Endometrium (tissue), 2 donors: ENCODE data around the gene PDE1A.

Experiments
- FAIRE-seq: peaks from 2 replicates; lab custom pipeline; 2012; peaks lifted over from hg19 to GRCh38; lab: Jason Lieb, UNC
- donor health status: control.
- donor health status: control.

Gene PDE1A

DNA sequence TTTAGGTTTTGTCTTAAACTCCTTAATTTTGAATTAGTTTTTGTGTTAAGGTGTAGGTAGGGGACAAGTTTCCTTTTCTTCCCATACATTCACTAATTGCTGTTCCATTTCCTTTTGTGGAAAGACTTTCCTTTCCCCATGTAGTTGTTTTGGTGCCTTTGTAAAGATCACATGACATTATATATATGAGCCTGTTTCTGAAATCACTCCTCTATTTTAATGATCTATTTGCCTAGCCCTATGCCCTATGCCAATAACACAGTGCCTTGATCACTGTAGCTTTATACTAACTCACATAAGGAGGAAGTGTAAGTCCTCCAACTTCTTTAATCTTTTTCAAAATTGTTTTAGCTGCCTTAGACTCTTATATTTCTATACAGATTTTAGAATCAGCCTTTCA, 229.3 kb downstream of the PDE1A start:
- FAIRE-seq: no peak

DNA sequence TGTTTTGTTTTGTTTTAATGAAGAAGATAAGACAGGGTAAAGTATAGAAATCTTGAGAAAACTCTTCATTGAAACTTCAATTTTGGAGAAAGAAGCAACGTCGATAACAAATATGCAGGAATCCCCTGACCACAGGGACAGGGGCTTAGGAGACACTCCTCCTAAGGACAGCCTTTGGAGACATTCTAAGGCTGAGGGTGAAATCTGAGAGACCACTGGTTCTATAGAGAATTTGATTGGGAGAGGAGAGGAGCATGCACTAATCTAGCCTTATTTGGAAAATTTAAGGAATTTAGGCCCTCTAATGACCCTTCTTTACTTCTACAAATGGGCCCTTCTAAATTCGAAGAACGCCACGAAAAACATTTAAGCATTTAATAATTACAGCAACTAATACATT, 233.5 kb downstream of the PDE1A start:
- no peak for FAIRE-seq

DNA sequence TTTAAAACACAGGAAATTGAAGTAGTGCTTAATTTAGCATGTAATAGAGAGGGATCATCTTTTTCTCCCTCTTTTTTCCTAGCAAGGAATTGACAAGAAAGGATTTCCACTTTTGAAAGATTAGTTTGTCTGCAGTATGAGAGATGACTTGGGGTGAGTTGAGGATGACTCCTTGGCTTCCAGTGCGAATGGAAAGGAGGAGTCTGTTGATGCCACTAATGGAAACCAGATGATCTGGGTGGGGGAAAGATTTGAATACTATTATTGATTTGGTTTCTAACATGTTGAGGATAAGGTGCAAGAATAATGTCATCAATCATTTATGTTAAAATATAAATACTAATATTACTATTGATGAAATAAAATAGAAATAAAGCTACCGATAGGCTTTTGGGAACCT, 235.8 kb downstream of the PDE1A start:
- no peak for FAIRE-seq

DNA sequence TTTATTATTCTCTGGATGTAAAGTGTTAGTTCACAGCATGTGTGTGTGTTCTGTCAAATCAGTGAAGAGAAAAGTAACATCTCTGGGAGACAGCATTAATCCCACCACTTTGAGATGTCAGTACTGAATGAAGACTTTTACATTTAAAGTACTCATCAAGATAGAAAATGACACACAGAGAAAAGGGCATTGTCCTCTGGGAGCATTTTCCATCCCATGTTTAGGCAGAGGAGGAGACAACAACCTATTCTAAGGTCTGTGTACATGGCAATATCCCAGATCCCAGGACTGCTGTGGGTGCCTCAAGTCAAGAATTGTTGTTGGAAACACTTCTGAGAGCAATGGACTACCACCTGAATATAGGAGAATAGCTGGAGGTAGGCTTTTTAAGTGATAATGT, 239.7 kb downstream of the PDE1A start:
- no peak for FAIRE-seq

DNA sequence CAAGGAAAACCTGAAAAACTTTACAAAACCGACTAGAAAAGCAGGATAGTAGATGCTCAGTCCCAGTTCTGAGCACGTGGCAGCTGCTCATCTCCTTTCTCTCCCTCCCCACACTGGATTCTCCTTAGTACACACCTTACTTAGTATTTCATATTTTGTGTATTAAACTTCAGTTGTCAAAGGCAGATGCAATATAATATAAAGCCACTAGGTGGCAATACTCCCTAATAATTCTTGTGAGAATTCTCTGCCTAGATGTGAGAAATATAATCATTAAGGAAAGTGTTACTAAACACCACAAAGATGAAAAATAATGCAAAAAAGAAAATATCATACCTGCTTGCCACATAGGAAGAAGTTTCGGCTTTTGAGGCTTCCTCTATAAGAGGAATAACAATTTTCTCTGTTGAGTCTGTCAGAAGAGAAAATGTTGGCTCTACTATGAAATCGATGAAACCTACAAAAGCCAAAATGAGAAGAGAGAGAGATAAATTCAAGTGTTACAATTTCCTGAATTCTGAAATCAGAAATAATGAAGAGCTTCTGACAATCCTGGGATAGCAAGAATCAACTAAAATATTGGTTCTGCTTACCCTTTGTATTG, 240.6 kb downstream of the PDE1A start:
- FAIRE-seq: peak; percentile 91

DNA sequence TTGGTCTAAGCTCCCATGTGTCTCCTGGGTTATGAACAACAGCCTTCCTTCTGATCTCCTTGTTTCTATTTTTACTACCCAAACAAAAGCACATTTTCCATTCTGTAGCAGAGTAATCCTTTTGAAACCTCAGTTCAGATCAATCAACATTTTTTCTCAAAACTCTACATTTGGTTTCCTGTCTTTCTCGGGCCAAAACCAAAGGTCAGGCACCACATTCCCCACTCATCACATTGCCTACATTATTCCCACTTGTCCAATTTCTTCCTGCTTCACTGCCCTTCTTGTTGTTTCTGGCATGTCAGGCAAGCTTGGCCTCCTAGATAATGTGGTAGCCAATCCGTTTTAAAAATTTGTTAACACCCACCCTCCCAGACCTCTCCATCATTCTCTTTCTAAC, 244.4 kb downstream of the PDE1A start:
- no peak for FAIRE-seq

DNA sequence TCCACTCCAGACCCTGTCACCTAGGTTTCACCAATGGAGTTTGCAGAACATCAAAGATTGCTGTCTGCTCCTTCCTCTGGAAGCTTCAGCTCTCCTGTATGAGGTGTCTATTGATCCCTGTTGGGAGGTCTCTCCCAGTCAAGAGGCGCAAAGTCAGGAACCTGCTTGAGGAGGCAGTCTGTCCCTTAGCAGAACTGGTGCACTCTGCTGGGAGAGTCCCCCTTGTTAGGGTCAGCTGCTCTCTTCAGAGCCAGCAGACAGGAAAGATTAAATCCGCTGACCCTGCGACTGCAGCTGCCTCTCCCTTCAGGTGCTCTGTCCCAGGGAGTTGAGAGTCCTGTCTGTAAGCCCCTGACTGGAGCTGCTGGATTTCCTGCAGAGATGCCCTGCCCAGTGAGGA, 245.5 kb downstream of the PDE1A start:
- no peak for FAIRE-seq

DNA sequence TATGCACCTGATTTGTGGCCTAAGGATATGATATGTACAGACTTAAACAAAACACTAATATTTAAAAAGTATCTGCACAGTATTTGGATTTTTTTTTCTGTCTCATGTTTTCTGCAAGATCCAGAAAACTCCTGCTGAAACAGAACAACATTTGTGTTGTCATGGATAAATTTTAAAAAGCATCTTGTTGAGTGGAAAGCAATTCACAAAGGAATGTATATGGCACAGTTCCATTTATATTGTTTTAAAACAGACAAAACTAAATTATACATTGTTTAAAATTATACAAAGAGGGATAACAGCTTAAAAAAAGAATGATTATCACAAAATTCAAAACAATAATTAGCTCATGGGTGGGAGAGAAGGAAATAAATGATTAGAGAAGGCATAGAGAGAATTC, 247.7 kb downstream of the PDE1A start:
- no peak for FAIRE-seq

DNA sequence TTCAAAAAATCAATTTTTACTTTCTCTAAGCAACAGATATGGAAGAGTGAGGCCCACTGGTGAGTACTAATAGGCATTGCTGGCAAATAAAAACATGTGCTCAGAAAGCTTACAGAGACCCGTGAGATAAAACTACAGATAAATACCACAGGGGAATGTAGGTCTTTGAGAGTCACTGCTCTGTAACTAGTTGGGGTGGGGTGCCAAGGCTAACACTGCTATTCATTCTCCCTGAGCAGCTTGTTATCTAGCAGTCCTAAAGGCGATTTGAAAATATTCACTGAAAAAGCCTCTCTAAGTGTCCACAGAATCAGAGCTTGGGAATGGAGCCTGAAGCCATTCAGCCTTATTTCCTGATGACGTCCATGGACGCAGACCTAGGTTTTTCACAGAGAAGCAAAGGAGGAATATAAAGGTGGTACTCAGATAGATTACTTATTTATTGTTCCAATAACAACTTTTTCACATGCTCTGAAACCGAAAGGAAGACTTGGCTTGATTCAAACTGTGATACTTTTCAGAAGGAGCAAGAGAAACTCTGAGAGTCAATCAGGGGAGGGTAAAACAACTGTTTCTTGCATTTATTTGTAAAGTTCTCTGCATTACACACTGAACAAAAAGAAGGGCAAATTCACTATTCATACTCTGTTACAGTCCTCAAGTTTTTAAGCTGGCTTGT, 252.8 kb downstream of the PDE1A start:
- FAIRE-seq: no peak

DNA sequence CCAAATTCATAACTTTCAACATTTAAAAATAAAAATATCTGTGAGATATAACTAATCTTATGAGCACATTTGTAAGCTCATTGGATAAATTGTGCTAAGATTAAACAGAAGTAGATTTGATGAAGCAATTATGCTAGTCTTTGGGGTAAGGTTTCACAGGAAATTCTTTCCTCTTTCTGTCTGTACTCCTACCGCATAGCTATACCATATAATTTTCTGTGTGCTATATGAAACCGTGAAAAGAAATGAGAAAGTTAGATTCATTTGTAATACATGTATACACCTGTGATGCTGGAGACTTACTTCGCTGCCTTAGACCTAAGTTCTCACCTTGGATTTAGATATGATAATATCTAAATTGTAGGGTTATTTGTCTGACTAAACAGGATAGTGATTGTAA, 256.5 kb downstream of the PDE1A start:
- FAIRE-seq: no peak

DNA sequence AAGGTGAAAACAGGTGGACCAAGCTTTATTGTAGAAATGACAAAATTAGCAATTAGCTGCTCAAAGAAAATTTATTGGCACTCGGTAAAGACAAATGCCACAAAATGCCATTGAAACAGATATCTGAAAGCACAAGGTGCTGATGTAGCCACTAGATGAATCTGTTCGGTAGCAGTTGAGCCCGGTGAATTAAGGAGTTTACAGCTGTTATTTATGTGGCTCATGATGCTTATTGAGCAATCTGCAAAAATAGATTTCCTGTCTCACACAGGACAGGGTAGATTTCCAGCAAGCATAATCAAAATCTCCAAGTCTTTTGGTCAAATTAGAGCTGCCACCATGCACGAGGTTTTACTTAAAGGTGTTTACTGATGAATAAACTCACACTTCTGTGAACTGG, 259.0 kb downstream of the PDE1A start:
- FAIRE-seq: no peak

DNA sequence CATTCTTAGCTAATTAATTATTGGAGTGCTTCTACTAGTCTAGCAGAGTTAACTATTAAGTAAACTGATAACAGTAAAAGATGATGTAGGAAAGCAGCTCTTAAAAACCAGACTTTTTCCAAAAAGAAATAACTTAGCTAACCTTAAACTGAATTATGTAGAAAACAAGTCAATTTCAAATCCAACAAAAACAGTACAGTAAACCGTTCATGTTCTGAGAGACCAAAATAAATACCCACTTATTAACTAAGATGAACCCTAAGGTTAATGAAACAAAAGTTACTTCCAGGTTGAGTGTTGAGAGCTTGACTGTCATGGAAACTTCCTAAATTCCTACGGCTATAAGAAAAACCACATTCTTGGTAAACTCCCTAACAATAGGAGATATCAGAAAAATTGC, 260.0 kb downstream of the PDE1A start:
- no peak for FAIRE-seq

DNA sequence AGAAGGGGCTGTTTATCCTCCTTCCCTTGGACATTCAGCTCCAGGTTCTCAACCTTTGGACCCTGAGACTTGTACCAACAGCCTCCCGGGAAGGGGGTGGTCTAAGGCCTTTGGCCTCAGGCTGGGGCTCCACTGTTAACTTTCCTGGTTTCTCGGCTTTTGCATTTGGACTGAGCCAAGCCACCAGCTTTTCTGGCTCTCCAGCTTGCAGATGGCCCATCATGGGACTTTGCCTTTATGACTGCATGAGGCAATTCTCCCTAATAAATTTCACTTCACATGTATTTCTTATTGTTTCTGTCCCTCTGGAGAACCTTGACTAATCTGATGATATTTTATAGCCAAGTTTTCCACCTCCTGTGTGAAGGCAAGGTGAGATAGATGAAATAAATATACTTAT, 260.4 kb downstream of the PDE1A start:
- no peak for FAIRE-seq

DNA sequence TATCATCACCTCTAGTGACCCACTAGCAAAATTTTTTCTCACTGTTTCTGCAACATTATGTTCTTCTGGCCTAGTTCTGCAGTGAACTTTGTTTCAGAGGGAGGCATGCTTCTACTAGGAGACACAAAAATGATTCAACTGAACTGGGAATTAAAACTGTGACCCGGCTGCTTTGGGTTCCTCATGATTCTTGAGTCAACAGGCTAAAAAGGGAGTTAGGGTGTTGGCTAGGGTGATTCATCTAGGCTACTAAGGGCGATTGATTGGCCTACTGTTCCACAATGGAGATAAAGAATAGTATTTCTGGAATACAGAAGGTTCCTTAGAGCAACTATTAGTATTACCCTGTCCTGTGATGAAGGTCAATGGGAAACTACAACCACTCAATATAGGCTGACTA, 261.6 kb downstream of the PDE1A start:
- FAIRE-seq: no peak

DNA sequence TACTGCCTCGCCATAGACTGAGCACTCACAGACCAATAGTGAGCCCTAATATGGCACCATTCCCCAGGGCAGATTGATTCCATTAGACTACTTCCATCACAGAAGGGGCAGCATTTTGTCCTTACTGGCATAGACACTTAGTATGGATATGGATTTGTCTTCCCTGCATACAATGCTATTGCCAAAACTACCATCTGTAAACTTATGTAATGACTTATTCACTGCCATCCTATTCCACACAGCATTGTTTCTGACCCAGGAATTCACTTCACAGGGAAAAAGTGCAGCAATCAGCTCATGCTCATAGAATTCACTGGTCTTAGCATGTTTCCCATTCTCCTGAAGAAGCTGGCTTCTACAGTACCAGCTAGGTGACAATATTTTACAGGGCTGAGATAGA, 262.1 kb downstream of the PDE1A start:
- no peak for FAIRE-seq

DNA sequence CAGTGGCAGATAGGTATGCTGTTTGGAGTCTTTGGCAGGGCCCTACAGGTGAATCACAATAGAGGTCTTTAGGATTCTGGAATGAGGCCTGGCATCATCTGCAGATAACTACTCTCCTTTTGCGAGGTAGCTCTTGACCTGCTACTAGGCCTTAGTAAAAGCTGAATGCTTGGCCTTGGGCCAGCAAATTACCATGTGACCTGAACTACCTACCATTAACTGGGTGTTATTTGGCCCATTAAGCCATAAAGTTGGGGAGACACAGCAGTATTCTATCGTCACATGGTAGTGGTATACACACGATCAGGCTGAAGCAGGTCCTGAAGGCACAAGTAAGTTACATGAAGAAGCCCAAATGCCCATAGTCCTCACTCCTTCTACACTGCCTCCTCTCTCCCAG, 263.0 kb downstream of the PDE1A start:
- no peak for FAIRE-seq

DNA sequence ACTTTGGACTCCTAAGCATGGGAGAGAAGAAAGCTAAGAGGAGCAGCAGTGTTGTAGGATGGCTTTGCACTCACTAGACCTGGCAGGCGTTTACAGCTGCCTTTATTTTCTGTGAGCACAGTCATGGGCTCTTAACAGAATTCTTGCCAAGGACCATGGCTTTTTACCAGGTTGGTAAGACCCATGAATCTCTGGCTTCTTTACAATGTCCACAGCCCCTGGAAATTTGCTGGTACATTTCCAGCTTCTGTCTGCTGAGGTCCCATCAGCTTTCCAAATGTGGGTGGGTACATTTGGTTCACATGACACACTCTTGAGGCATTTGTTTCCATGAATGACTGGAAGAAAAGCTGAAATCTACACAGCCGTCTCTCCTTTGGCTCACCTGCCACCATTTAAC, 278.5 kb downstream of the PDE1A start:
- no peak for FAIRE-seq

DNA sequence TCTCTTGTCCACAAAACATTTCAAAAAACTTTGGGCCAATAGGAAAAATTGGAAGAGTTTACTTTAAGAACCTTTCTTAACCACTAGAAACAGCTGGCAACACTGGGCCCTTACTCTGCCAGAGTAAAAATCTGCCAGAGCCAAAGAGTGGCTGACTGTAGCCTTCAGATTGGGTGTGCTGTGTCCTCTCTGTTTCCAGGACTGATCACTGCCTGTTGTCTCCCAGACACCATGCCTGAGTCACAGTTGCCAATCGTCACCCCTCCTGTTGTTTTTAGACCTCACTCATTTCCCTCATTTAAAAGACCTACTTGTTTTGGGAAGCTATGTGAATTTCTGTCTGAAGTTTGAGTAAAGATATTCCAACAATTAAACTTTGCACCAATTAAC, 282.1 kb downstream of the PDE1A start:
- no peak for FAIRE-seq

DNA sequence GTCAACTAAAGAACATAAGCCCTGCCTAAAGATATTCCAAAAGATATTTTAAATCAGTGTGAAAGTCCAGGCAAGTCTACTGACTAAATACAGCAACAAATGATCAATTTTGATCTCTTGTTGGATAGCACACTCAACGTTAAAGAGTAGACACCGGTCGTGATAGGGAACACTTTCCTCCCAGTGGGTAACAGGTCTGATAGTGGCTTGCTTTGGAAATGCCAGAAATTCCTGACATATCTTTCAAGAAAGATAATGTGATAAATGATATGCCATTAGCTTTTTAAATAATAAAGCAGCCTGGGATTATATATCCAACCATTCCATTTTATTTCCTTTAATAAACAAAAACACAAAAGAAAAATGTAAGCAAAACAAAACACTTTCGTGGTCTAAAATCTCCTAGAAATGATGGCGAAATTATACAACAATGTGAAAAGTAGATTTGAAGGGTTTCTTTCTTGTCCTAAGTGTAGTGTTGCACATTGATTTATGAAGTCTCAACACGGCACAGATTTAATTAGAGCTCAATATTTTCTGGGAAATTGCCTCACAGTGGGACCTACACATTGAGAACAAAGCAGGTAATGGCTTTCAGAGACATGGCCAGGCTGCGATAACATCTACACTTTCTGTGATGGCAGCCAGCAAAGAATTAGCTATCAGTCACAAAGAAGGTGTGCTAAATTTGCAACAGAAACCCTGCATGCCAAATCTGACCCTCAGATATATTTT, 282.6 kb downstream of the PDE1A start:
- FAIRE-seq: no peak

DNA sequence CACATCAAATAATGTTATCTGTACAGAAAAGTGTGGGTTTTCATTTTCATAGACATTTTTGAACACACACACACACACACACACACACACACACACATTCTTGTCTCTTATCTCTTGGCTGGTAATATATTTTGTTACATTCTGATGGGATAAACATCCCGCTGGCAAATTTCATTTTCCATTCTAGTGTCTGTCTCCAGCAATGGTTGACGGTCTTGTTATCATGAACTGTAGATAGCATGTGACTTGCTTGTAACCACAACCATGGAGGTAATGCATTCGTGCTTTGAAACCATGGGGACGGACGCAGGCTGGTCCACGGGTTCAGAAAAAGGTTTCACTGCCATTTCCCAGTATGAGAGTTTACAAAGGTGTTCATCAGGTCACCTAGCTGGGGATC, 284.8 kb downstream of the PDE1A start:
- no peak for FAIRE-seq

DNA sequence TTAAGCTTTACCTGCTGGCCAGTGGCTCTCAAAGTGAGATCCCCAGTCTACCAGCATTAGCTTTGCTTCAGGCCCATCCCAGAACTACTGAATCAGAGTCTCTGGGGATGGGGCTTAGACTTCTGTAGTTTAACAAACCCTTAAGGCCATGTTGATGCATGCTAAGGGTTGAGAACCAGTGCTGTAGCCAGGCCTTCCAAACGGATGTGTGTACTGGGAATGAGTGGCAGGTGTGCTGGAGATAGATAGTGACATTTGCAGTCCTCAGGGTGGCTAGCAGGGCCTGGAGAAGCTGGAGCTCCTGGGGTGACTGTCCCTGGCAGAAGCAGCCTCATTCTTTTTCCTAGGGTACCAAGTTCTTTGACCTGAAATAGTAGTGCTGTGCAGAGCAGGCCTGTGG, 292.6 kb downstream of the PDE1A start:
- FAIRE-seq: no peak

DNA sequence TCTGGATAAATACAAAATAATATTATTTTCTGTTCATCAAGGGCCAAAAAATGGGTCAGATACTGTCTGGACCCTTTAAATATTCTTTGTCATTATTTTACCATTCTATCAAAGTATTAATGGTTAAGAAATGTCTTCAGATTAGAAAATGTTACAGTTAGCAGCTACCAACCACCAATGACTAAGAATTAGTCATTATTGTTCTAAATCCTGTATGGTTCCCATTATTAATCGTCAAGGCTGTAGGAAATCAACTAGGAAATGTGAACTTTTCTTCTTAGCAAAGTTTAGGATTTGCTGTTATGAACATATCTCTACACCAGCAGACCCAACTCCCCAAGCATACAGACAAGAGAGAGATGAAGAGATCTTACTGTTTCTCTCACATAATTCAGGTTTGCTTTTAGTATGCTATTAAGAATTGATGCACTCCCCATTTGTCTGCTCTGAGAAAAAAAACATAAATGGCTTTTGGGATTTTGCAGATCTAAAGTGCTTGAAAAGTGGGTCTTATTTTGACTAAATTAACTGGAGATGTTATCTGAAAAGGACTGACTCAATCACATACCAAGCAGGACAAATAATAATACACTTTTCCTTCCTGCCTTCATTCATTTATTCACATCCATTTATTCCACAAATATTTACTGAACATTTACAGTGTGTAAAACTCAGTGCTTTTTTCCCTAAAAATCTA, 293.5 kb downstream of the PDE1A start:
- no peak for FAIRE-seq

DNA sequence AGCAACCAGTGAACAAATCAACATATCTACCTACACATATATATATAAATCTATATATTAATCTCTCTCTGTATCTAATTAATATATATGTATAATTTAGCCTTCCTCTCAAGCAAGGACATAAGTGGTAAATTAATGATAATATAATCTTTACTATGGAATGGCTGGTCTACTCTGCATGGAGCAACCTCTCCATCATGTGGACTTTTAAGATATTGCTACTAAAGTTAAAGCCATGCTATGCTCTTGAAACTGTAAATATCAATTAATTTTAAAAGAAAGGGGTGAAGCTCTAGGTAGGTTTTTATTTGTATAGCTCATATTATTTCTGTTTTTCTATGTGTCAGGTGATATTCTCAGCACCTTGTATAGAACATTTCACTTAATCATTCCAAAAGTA, 294.2 kb downstream of the PDE1A start:
- peak; percentile 4 for FAIRE-seq
